ENCODE data around the gene CES5A.

The CES5A gene

DNA sequence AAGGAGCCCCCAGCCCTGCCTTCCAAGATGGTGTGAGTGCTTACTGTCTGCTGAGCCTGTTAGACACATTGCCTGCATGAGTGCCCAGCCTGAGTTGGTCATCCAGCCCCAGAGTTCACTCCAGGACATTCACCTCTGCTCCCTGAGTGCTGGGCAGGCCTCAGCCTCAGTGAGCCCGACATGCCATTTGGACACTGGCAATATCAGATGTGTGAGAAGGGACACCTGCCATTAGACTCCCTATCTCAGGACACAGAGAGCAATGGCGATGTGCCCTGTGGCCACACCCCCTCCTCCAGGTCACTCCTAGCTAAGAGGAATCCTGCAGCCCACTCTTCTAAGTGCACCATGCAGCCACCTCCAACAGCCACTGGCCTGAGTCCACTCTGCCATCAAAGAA lies 34.7 kb upstream of the CES5A start:
- H3K4me1 ChIP-seq, result peaks cover 0 to 16% (median 9%) of the 10 kb centered on the region in 10 experiments; a peak in 10 of 20 replicates
- no peak overlapping the region for H3K4me3 ChIP-seq
- no peak overlapping the region for H3K9ac ChIP-seq
- TF ChIP-seq Cebpa-rat (IDR thresholded peaks at IDR 0.05), result no peak
- no peak overlapping the region for H3K4me2 ChIP-seq
- no peaks in the 10 kb centered on the region for H3K27me3 ChIP-seq
- H3K27ac ChIP-seq, result no peak overlapping the region
- H4K20me1 ChIP-seq, result no peaks in the 10 kb centered on the region
- peaks cover 0 to 5% (median 0%) of the 10 kb centered on the region in 11 experiments; a peak in 5 of 22 replicates for H3K9me3 ChIP-seq (replicated peaks in 1 of 11)
- no peaks in the 10 kb centered on the region for H3K36me3 ChIP-seq

- Histone ChIP-seq H3K4me3 (no peak overlapping the region), H3K4me1 (peaks cover 0 to 16% (median 9%) of the 10 kb centered on the region in 10 experiments; a peak in 10 of 20 replicates), H3K36me3 (no peaks in the 10 kb centered on the region), H3K27ac (no peak overlapping the region), H3K9me3 (replicated peaks in 1 of 11) (peaks cover 8 to 18% (median 12%) of the 10 kb centered on the region in 11 experiments), H3K4me2 (no peak overlapping the region), H4K20me1 (no peaks in the 10 kb centered on the region), H3K9ac (no peak overlapping the region), H3K27me3 (no peaks in the 10 kb centered on the region)
- no peak for TF ChIP-seq Cebpa-rat (IDR thresholded peaks at IDR 0.05)
Observed at GRCh38 chr16:55908641-55909040, 33.5 kb upstream of the CES5A start.

DNA sequence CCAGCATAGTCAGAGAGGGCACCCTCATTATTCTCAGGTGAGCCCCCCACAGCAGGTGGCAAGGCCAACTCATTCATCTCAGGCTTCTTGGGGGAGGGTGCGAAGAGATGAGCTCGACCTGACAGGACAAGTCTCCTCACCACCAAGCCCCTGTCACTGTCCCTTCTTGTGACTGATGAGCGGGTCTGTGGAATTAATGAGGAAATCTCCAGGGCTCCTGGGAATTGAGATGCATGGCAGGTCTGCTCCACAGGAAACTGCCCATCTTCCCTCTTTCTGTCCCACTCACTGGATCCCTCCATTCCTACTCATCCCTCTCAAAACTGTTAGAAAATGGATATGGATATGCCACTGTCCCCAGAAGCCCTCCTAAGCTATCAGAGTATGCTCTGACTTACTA lies 32.5 kb upstream of the CES5A start:
- Histone ChIP-seq H3K27ac (no peak overlapping the region), H3K9me3 (replicated peaks in 1 of 11) (peaks cover 15 to 27% (median 21%) of the 10 kb centered on the region in 11 experiments), H3K4me1 (peaks cover 0 to 16% (median 9%) of the 10 kb centered on the region in 10 experiments; a peak in 10 of 20 replicates), H3K4me3 (no peak overlapping the region), H3K27me3 (no peaks in the 10 kb centered on the region), H3K36me3 (no peaks in the 10 kb centered on the region), H3K9ac (no peak overlapping the region), H4K20me1 (no peaks in the 10 kb centered on the region), H3K4me2 (no peak overlapping the region; a peak in 1 of 22 replicates)
- TF ChIP-seq Cebpa-rat (IDR thresholded peaks at IDR 0.05), result no peak

- no peaks in the 10 kb centered on the region for H4K20me1 ChIP-seq
- H3K4me3 ChIP-seq, result no peak overlapping the region
- no peaks in the 10 kb centered on the region for H3K36me3 ChIP-seq
- no peaks in the 10 kb centered on the region for H3K27me3 ChIP-seq
- peaks cover 15 to 27% (median 22%) of the 10 kb centered on the region in 11 experiments for H3K9me3 ChIP-seq (replicated peaks in 1 of 11)
- H3K27ac ChIP-seq, result no peak overlapping the region
- H3K9ac ChIP-seq, result no peak overlapping the region
- peaks cover 0 to 25% (median 9%) of the 10 kb centered on the region in 10 experiments; a peak in 10 of 20 replicates for H3K4me1 ChIP-seq
- no peak for TF ChIP-seq Cebpa-rat (IDR thresholded peaks at IDR 0.05)
- peak overlapping the region in 7 of 11 experiments; percentile 3 to 57 (median 36); a peak in 10 of 22 replicates for H3K4me2 ChIP-seq
Observed at GRCh38 chr16:55906123-55906522, 30.9 kb upstream of the CES5A start.

GRCh38 chr16:55905651-55906050 lies 30.5 kb upstream of the CES5A start:
- no peaks in the 10 kb centered on the region for H3K36me3 ChIP-seq
- H3K27me3 ChIP-seq, result no peaks in the 10 kb centered on the region
- peaks cover 15 to 27% (median 22%) of the 10 kb centered on the region in 11 experiments for H3K9me3 ChIP-seq (replicated peaks in 1 of 11)
- H3K4me2 ChIP-seq, result peak overlapping the region in 2 of 11 experiments; percentile 42 to 57; a peak in 3 of 22 replicates
- no peak overlapping the region for H3K9ac ChIP-seq
- H3K4me1 ChIP-seq, result peaks cover 0 to 26% (median 9%) of the 10 kb centered on the region in 10 experiments; a peak in 10 of 20 replicates
- H3K27ac ChIP-seq, result no peak overlapping the region
- TF ChIP-seq Cebpa-rat (IDR thresholded peaks at IDR 0.05), result no peak
- H4K20me1 ChIP-seq, result no peaks in the 10 kb centered on the region
- no peak overlapping the region for H3K4me3 ChIP-seq

DNA sequence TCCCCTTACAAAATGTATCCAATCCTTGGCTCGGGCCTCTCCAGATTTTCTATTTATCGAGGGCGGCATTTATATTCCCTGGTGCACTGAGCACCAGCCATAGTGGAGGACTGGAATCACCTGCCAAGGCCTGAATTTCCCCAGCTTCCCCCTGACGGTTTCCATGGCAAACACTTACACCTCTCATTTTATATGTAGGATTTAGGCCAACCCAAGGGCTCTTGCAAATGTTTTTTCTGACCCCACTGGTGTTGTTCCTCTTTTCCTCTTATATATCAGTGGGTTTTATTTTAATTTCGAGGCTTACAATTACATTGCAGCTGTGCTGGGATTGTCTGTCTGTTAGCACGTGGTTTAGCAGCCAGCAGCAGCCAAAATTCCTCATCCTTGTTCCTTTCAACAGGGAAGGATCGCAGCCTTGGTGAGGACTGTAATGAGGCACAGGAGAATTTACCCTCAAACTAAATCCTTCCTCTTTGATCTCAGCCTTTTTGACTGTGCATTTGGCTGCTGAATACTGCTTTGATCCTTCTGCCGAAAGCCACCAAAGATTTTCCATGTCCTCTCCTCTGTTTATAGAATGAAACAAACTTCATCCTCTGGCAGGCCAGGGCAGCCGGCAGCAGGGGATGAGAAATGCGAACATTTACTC lies 26.5 kb upstream of the CES5A start:
- Histone ChIP-seq H3K9me3 (replicated peaks in 1 of 11) (peaks cover 23 to 39% (median 32%) of the 10 kb centered on the region in 11 experiments), H3K4me1 (peaks cover 0 to 33% (median 11%) of the 10 kb centered on the region in 10 experiments; a peak in 10 of 20 replicates), H4K20me1 (no peaks in the 10 kb centered on the region), H3K27me3 (no peaks in the 10 kb centered on the region), H3K36me3 (no peaks in the 10 kb centered on the region), H3K9ac (no peak overlapping the region), H3K4me2 (peak overlapping the region in 5 of 11 experiments; percentile 1 to 43 (median 22); a peak in 6 of 22 replicates), H3K4me3 (no peak overlapping the region), H3K27ac (no peak overlapping the region)
- no peak for TF ChIP-seq Cebpa-rat (IDR thresholded peaks at IDR 0.05)

- no peaks in the 10 kb centered on the region for H3K36me3 ChIP-seq
- H3K4me2 ChIP-seq, result peak overlapping the region in 2 of 11 experiments; percentile 34 to 42; a peak in 4 of 22 replicates
- H3K9me3 ChIP-seq (replicated peaks in 1 of 11), result peaks cover 32 to 48% (median 40%) of the 10 kb centered on the region in 11 experiments
- no peak overlapping the region for H3K9ac ChIP-seq
- H3K4me1 ChIP-seq, result peaks cover 0 to 24% (median 4%) of the 10 kb centered on the region in 10 experiments; a peak in 9 of 20 replicates
- H3K27ac ChIP-seq, result no peak overlapping the region
- H3K4me3 ChIP-seq, result no peak overlapping the region
- H4K20me1 ChIP-seq, result no peaks in the 10 kb centered on the region
- H3K27me3 ChIP-seq, result no peaks in the 10 kb centered on the region
- no peak for TF ChIP-seq Cebpa-rat (IDR thresholded peaks at IDR 0.05)
Observed at GRCh38 chr16:55900616-55901393, 25.6 kb upstream of the CES5A start.

GRCh38 chr16:55899857-55900256 lies 24.7 kb upstream of the CES5A start:
- Histone ChIP-seq H4K20me1 (no peaks in the 10 kb centered on the region), H3K4me2 (peak overlapping the region in 7 of 11 experiments; percentile 14 to 42 (median 19); a peak in 7 of 22 replicates), H3K36me3 (no peaks in the 10 kb centered on the region), H3K9ac (no peak overlapping the region), H3K27me3 (no peaks in the 10 kb centered on the region), H3K9me3 (replicated peaks in 1 of 11) (peaks cover 41 to 53% (median 48%) of the 10 kb centered on the region in 11 experiments), H3K4me1 (peaks cover 0 to 22% (median 4%) of the 10 kb centered on the region in 10 experiments; a peak in 9 of 20 replicates), H3K27ac (no peak overlapping the region), H3K4me3 (no peak overlapping the region)
- TF ChIP-seq Cebpa-rat (IDR thresholded peaks at IDR 0.05), result no peak

- Histone ChIP-seq H3K27ac (no peak overlapping the region), H3K4me2 (no peak overlapping the region), H4K20me1 (no peaks in the 10 kb centered on the region), H3K4me1 (peaks cover 0 to 22% (median 4%) of the 10 kb centered on the region in 10 experiments; a peak in 9 of 20 replicates), H3K27me3 (no peaks in the 10 kb centered on the region), H3K9ac (no peak overlapping the region), H3K36me3 (no peaks in the 10 kb centered on the region), H3K9me3 (replicated peaks in 1 of 11) (peaks cover 34 to 52% (median 46%) of the 10 kb centered on the region in 11 experiments), H3K4me3 (no peak overlapping the region)
- TF ChIP-seq Cebpa-rat (IDR thresholded peaks at IDR 0.05), result no peak
Observed at GRCh38 chr16:55898592-55898991, 23.4 kb upstream of the CES5A start.
